Measurements from ENCODE around the gene HOMER2.
"Not testable (repeated sequence)": the region's sequence is repeated elsewhere in the genome, so short reads cannot be mapped to it uniquely, and the experiment has no call there.

The HOMER2 gene

GRCh38 chr15:82952158-82953081, at the start of gene HOMER2:
HOMER2 (minus strand) TSS chr15:82952720; CDS start chr15:82952535, 185 bp downstream.
- DNase-seq, result no peak

- not testable (repeated sequence) for DNase-seq
These were observed 48.1 kb upstream of the HOMER2 start for GRCh38 chr15:83000672-83001031.

GRCh38 chr15:82999905-83000671, 47.6 kb upstream of the HOMER2 start:
- DNase-seq, result no peak

- DNase-seq, result no peak
These were observed 46.9 kb upstream of the HOMER2 start for GRCh38 chr15:82999426-82999825.

DNA sequence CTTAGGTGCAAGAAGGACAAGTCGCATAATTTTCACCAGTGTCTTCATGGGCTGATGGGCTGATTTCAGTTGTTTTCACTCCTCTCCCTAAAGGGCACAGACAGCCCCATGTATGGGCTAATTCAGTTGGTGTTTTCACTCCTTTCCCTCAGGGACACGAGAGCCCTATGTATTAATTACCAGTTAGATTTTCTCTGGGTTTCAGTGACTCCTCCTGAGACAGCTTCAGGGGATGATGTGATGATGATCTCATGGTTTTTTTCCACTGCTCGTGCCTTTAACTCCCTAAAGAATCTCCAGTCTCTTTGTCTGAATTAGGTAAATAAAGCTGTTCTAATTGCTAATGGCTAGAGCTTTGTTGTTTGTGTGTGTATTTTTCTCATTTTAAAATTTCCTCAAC, 43.4 kb upstream of the HOMER2 start:
- no peak for DNase-seq

- DNase-seq, result no peak
These were observed 42.6 kb upstream of the HOMER2 start for GRCh38 chr15:82995076-82995475.

DNA sequence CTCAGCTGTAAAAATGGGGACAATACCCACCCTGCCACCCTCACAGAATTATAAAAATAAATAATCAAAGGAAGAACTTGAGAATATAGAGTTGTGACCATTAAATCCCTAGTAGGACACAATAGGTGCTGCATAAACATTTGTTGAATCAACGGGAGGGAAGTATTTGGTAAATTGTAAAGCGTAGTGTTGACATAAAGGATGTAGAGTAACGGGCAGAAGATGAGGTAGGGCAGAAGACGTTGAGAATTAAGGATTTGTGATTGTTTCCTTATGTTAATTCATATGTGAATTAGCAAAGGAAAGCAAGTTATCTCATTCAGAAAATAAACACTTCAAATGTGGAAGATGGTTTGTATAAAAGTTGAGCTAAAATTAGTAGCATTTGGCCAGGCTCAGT, 40.6 kb upstream of the HOMER2 start:
- DNase-seq, result no peak

GRCh38 chr15:82992436-82992998, 40.0 kb upstream of the HOMER2 start:
- DNase-seq, result no peak

GRCh38 chr15:82986442-82986780, 33.9 kb upstream of the HOMER2 start:
- no peak for DNase-seq

GRCh38 chr15:82985688-82986441, 33.3 kb upstream of the HOMER2 start, which contains the start of gene RAMAC:
RAMAC (plus strand) TSS chr15:82986210; CDS start chr15:82989019, 2,809 bp downstream.
- peak; percentile 64 for DNase-seq

DNA sequence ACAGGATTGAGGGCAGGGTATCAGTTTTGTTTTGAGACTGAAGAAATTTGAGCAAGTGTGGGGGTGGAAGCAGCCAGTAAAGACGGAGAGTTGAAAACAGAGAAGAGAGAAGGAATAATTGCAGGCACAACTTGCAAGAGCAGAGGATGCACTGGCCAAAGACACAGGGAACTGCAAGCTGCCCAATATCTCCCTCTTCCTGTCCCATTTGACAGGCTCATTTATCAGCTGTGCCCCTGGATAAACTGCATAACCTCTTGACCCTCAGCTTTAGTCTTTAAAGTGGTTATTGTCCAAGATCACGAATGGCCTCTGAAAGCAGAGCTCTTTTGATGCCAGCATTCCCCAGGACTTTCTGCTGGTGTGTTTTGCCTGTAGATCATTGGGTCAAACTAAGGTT, 28.5 kb upstream of the HOMER2 start:
- no peak for DNase-seq

DNA sequence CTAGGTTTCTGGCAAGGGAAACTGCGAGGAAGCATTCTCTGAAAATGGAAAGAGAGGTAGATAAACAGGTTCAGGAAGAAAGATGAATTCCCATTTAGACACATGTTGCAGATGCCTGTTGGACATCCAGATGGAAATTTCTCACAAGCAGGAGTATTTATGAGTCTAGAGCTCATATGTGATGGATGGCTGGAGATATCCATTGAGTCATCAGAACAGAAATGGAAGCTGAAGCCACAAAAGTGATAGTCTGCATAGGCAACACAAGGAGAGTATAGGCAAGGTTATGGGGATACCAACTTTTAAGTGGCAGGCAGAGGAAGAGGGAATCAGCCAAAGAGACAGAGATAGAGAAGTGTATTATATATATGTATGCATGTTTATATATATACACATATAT, 27.2 kb upstream of the HOMER2 start:
- no peak for DNase-seq

- DNase-seq, result no peak
These were observed 25.9 kb upstream of the HOMER2 start for GRCh38 chr15:82978438-82978837.

- DNase-seq, result no peak
These were observed 24.6 kb upstream of the HOMER2 start for GRCh38 chr15:82977076-82977475.

- DNase-seq, result no peak
These were observed 20.5 kb upstream of the HOMER2 start for GRCh38 chr15:82972990-82973389.

GRCh38 chr15:82971218-82971984, 18.9 kb upstream of the HOMER2 start:
- no peak for DNase-seq

DNA sequence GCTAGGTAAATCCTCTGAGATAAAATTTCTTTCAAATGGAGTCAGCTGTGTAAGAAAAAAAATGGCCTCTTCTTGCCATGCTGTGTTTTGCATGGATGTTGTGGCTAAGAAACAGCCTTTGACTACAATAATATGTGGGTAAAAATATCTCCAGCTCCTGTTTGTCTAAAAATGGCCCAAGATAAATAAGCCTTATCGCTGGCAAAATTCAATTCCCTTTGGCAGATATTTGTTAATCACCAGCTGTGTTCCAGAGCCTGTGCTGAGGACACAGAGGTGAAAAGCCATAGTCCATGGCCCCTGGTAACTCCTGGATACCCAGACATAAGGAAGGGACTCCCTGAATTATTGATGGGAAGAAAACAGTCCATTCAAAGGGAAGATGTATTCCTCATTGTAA, 18.2 kb upstream of the HOMER2 start:
- no peak for DNase-seq

DNA sequence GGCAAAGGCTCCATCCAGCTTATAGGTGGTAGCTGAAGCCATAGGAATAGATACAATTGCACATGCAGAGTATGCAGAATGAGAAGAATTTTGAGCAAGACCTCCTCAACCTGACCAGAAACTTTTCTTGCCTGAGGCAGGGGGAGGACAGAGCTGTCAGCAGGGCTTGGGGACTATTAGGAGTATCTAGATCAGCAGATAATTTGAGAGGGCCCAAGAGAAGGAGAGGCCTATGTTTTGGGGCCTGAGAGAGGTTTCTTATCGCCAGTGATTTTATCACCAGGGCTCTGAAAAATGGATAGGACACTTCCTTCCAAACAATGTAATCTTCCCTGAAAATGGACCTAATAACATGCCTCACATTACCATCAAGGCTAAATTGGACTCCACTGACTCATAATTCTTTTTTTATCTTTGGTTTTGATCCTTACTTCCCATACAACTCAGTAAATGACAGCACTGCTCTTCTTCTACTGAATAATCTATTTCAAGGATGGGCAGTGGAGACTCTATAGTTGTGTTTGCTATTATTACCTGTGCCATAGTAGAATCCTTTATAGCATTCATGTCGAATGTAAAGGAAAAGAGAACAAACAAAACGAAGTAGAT, 17.7 kb upstream of the HOMER2 start:
- no peak for DNase-seq

- DNase-seq, result no peak
These were observed 16.8 kb upstream of the HOMER2 start for GRCh38 chr15:82969353-82969752.

- DNase-seq, result no peak
These were observed 15.5 kb upstream of the HOMER2 start for GRCh38 chr15:82968066-82968465.

- DNase-seq, result no peak
These were observed 14.2 kb upstream of the HOMER2 start for GRCh38 chr15:82966671-82967071.

DNA sequence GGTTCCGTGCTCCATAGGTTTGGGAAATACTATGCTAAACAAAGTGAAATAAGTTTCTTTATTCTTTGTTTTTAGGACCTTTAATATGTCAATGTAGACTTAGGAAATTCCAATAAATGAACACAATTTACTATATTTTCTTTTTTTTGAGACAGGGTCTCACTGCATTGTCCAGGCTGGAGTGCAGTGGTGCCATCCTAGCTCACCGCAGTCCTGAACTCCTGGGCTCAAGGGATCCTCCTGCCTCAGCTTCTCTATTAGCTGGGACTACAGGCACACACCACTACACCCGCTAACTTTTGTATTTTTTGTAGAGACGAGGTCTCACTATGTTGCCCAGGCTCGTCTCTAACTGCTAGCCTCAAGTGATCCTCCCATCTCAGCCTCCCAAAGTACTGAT, 12.4 kb upstream of the HOMER2 start:
- no peak for DNase-seq

Data from NCI-H187 treated with DMSO at 0.1 percent for 48 hours (cell line).